ENCODE data around the gene AFAP1L2.

DNA sequence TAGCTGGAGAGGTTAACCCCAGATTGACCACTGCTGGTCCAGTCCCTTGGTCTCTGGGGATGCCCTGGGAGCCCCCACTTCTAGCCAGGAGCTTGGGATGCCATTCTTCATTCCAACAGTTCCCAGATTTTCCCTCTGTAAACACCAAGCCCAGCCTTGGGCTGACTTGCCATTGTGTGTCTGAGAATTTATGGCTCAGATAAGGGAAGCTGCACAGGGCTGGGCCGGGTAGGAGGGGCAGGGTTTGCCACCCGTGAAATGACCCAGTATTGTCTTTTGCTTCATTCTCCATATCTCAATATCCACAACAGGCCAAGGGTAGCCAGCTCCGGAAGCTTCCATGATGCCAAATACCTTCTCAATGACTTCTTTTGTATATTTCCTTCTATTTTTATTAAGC lies 32.1 kb downstream of the AFAP1L2 start:
- TF ChIP-seq, protein P1, sequence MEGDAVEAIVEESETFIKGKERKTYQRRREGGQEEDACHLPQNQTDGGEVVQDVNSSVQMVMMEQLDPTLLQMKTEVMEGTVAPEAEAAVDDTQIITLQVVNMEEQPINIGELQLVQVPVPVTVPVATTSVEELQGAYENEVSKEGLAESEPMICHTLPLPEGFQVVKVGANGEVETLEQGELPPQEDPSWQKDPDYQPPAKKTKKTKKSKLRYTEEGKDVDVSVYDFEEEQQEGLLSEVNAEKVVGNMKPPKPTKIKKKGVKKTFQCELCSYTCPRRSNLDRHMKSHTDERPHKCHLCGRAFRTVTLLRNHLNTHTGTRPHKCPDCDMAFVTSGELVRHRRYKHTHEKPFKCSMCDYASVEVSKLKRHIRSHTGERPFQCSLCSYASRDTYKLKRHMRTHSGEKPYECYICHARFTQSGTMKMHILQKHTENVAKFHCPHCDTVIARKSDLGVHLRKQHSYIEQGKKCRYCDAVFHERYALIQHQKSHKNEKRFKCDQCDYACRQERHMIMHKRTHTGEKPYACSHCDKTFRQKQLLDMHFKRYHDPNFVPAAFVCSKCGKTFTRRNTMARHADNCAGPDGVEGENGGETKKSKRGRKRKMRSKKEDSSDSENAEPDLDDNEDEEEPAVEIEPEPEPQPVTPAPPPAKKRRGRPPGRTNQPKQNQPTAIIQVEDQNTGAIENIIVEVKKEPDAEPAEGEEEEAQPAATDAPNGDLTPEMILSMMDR (conservative IDR thresholded peaks at IDR 0.05; ENCODE audit: low read length), result no peak
- TF ChIP-seq EZH2phosphoT487 (IDR thresholded peaks at IDR 0.05; ENCODE audit: borderline replicate concordance), result no peak
